Measurements from ENCODE around the gene LNX1. TPM values are rescaled to one million over a fixed set of nuclear protein-coding genes. Genes with fewer than 3 reads are reported as not detected.

Gene LNX1
- total and polyA plus RNA-seq, 2 of the 13 experiments (the other 11 are each of a cell fraction or from before 2014, with no cell fraction given) = 0.49 TPM

DNA sequence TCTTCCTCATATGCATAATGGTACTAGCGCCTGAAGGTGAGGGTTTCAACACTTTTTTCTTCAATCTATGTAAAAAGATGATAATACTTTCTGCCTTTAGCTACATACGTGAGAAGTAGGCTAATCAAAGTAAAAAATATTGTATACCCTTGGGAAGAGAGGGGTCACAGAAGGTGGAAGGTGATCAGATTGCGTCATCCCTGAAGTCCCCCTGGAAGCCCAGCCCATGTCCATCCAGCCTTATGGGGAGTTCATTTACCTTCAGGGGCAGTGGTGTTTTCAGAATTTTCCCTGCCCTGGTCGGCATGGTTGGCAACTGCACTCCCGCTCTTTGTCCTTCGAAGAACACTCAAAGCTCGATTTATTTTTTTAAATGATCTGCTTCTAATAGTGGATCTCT, 84.2 kb downstream of the LNX1 start:
- WGBS (ENCODE audit: low lambda C conversion rate) = 92% methylated on average over 7 of the region's 7 CpGs
- Histone ChIP-seq H3K36me3 (replicated peaks in 1 of 2; ENCODE audit: control insufficient read depth in 1 of 2, insufficient read depth in 2 of 2, low read length in 2 of 2) (no peaks in the 10 kb centered on the region), H3K79me2 (ENCODE audit: insufficient read depth, low read length) (no peaks in the 10 kb centered on the region), H2AFZ (ENCODE audit: low read length) (no peak overlapping the region), H3K9me3 (ENCODE audit: low read length) (no peaks in the 10 kb centered on the region), H4K20me1 (ENCODE audit: insufficient read depth, low read length) (no peaks in the 10 kb centered on the region), H3K4me3 (replicated peaks in 1 of 3; ENCODE audit: insufficient read depth in 1 of 3, low read depth in 2 of 3, low read length in 3 of 3) (no peak overlapping the region), H3K27me3 (ENCODE audit: control insufficient read depth in 1 of 2, insufficient read depth in 2 of 2, low read length in 2 of 2) (no peaks in the 10 kb centered on the region), H3K4me1 (ENCODE audit: insufficient read depth, low read length) (peaks cover 18% of the 10 kb centered on the region), H3K27ac (ENCODE audit: extremely low read length, insufficient read depth, low read length) (no peak overlapping the region), H3K4me2 (ENCODE audit: low read depth, low read length) (no peak overlapping the region), H3K9ac (ENCODE audit: insufficient read depth, low read depth, low read length) (no peak overlapping the region)
- no peak for ATAC-seq
- no TSS peak for BruUV-seq (replicated peaks)
- DNase-seq (ENCODE audit: low spot score) = no peak
- FAIRE-seq = no peak
- POLR2A ChIA-PET = no interaction called here
- intact Hi-C loops (cut with micrococcal nuclease; ENCODE audit: unreplicated experiment) (no loop called here), in situ Hi-C loops (cut with HindIII; ENCODE audit: extremely low pct_ligation_motif_present, low pct_unique_long_range_greater_than_20kb) (no loop called here)
- CTCF ChIA-PET (ENCODE audit: low intra/inter-chr PET ratio, low total read pairs) = no interaction called here
- peak; percentile 73; the same call in 1 of the 2 replicates for TF ChIP-seq CEBPB (IDR thresholded peaks at IDR 0.05; ENCODE audit: borderline replicate concordance, low read depth, low read length)
- TF ChIP-seq FOXC1 (CRISPR knock-in tag; IDR thresholded peaks at IDR 0.05; ENCODE audit: borderline replicate concordance) = no peak
- no peak for TF ChIP-seq MAZ (IDR thresholded peaks at IDR 0.05; ENCODE audit: borderline replicate concordance, low read depth, low read length)
- no peak for TF ChIP-seq MAZ (CRISPR knock-in tag; IDR thresholded peaks at IDR 0.05; ENCODE audit: low read depth)
- no peak for TF ChIP-seq SRSF9 (IDR thresholded peaks at IDR 0.05; ENCODE audit: borderline replicate concordance, insufficient read depth, low read depth, low read length, poor library complexity, severe bottlenecking)
- no peak for TF ChIP-seq ZNF460 (CRISPR knock-in tag; IDR thresholded peaks at IDR 0.05; ENCODE audit: borderline replicate concordance)
- TF ChIP-seq MAFK (conservative IDR thresholded peaks at IDR 0.05 in 1 of 2, IDR thresholded peaks at IDR 0.05 in 1 of 2; ENCODE audit: low read length in 2 of 2) = no peak

DNA sequence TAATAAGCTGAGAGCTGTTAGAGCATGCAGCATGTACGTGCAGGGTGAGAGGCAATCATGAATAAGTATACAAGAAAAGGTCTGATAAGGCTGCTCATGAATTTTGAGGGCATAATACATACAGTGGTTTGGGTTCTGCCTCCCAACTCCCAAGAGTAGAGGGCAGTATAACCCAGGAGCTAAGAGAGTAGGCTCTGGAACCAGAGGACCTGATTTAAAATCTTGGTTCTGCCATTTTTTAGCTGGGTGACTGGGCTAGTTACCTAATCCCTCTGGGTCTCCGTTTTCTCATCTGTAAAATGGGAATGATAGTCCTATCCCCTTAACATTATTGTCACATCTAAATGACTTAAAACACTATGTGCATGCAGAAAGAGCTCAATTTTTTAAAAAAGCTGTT, 85.3 kb downstream of the LNX1 start:
- no peaks in the 10 kb centered on the region for H3K9me3 ChIP-seq (ENCODE audit: low read length)
- H4K20me1 ChIP-seq (ENCODE audit: insufficient read depth, low read length) = no peaks in the 10 kb centered on the region
- TF ChIP-seq NRL (CRISPR knock-in tag; IDR thresholded peaks at IDR 0.05; ENCODE audit: borderline replicate concordance) (no peak), ZNF629 (CRISPR knock-in tag; conservative IDR thresholded peaks at IDR 0.05) (0 out of 2 replicates have a peak, but pooled peaks have one; percentile 15), STAG1 (CRISPR knock-in tag; IDR thresholded peaks at IDR 0.05) (peak; percentile 38)
- TF ChIP-seq, protein P1, sequence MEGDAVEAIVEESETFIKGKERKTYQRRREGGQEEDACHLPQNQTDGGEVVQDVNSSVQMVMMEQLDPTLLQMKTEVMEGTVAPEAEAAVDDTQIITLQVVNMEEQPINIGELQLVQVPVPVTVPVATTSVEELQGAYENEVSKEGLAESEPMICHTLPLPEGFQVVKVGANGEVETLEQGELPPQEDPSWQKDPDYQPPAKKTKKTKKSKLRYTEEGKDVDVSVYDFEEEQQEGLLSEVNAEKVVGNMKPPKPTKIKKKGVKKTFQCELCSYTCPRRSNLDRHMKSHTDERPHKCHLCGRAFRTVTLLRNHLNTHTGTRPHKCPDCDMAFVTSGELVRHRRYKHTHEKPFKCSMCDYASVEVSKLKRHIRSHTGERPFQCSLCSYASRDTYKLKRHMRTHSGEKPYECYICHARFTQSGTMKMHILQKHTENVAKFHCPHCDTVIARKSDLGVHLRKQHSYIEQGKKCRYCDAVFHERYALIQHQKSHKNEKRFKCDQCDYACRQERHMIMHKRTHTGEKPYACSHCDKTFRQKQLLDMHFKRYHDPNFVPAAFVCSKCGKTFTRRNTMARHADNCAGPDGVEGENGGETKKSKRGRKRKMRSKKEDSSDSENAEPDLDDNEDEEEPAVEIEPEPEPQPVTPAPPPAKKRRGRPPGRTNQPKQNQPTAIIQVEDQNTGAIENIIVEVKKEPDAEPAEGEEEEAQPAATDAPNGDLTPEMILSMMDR (CRISPR knock-in tag; IDR thresholded peaks at IDR 0.05) = peak; percentile 31
- TF ChIP-seq, protein P2, sequence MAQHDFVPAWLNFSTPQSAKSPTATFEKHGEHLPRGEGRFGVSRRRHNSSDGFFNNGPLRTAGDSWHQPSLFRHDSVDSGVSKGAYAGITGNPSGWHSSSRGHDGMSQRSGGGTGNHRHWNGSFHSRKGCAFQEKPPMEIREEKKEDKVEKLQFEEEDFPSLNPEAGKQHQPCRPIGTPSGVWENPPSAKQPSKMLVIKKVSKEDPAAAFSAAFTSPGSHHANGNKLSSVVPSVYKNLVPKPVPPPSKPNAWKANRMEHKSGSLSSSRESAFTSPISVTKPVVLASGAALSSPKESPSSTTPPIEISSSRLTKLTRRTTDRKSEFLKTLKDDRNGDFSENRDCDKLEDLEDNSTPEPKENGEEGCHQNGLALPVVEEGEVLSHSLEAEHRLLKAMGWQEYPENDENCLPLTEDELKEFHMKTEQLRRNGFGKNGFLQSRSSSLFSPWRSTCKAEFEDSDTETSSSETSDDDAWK (CRISPR knock-in tag; IDR thresholded peaks at IDR 0.05) = no peak
- H3K27ac ChIP-seq (ENCODE audit: extremely low read length, insufficient read depth, low read length) = no peak overlapping the region
- no peaks in the 10 kb centered on the region for H3K36me3 ChIP-seq (replicated peaks in 1 of 2; ENCODE audit: control insufficient read depth in 1 of 2, insufficient read depth in 2 of 2, low read length in 2 of 2)
- DNase-seq (ENCODE audit: low spot score) (no peak), FAIRE-seq (no peak), ATAC-seq (peak; percentile 20; the same call in 1 of the 3 replicates)
- no peak overlapping the region for H3K9ac ChIP-seq (ENCODE audit: insufficient read depth, low read depth, low read length)
- no TSS peak for BruUV-seq (replicated peaks)
- 67% methylated on average over 2 of the region's 2 CpGs for WGBS (ENCODE audit: low lambda C conversion rate)
- no peaks in the 10 kb centered on the region for H3K27me3 ChIP-seq (ENCODE audit: control insufficient read depth in 1 of 2, insufficient read depth in 2 of 2, low read length in 2 of 2)
- POLR2A ChIA-PET = no interaction called here
- no peak overlapping the region for H3K4me3 ChIP-seq (replicated peaks in 1 of 3; ENCODE audit: insufficient read depth in 1 of 3, low read depth in 2 of 3, low read length in 3 of 3)
- H3K4me1 ChIP-seq (ENCODE audit: insufficient read depth, low read length) = peaks cover 18% of the 10 kb centered on the region
- CTCF ChIA-PET (ENCODE audit: low intra/inter-chr PET ratio, low total read pairs) = no interaction called here
- H3K79me2 ChIP-seq (ENCODE audit: insufficient read depth, low read length) = no peaks in the 10 kb centered on the region
- in situ Hi-C loops (cut with HindIII; ENCODE audit: extremely low pct_ligation_motif_present, low pct_unique_long_range_greater_than_20kb) (no loop called here), intact Hi-C loops (cut with micrococcal nuclease; ENCODE audit: unreplicated experiment) (no loop called here)
- no peak overlapping the region for H2AFZ ChIP-seq (ENCODE audit: low read length)
- no peak overlapping the region for H3K4me2 ChIP-seq (ENCODE audit: low read depth, low read length)

Data from HepG2 (cell line).